Calu3 (cell line): ENCODE data around the gene ATP7A. TPM values are rescaled to one million over a fixed set of nuclear protein-coding genes. Genes with fewer than 3 reads are reported as not detected.

Source experiments
- BruUV-seq: library from RNA; stranded (reverse); fragments of 400-500 nt; replicated peaks from 2 replicates; lab custom pipeline; 2021; lab: Mats Ljungman, UMichigan
- CTCF ChIA-PET: fragments of 300-600 bp; sonication (Branson Sonifier 250); formaldehyde crosslinking; loops from one replicate; lab custom pipeline; 2022; ENCODE audit warnings: antibody characterized with exemption; lab: Charles Lee
- DNase-seq: peaks from one replicate; pipeline ENCODE4 v3.0.0; 2022
- H3K27ac Mint-ChIP-seq: one replicate; pipeline ENCODE4 v1.8.0; 2022; ENCODE audit warnings: mixed read lengths; ENCODE audit not compliant: unreplicated experiment
- H3K27me3 Mint-ChIP-seq: one replicate; pipeline ENCODE4 v1.8.0; 2022; ENCODE audit warnings: mixed read lengths; ENCODE audit not compliant: unreplicated experiment
- H3K36me3 Mint-ChIP-seq: one replicate; pipeline ENCODE4 v1.8.0; 2022; ENCODE audit warnings: mild to moderate bottlenecking, moderate library complexity, mixed read lengths; ENCODE audit not compliant: insufficient read depth, unreplicated experiment
- H3K4me1 Mint-ChIP-seq: one replicate; pipeline ENCODE4 v1.8.0; 2022; ENCODE audit warnings: mild to moderate bottlenecking, low read depth, mixed read lengths; ENCODE audit not compliant: unreplicated experiment
- H3K4me3 Mint-ChIP-seq: one replicate; pipeline ENCODE4 v1.8.0; 2022; ENCODE audit warnings: mild to moderate bottlenecking, low read depth, moderate library complexity, mixed read lengths; ENCODE audit not compliant: unreplicated experiment
- H3K9me3 Mint-ChIP-seq: one replicate; pipeline ENCODE4 v1.8.0; 2022; ENCODE audit warnings: low read depth, mixed read lengths; ENCODE audit not compliant: unreplicated experiment
- CTCF ChIP-seq: fragments of 200-600 bp; IDR thresholded peaks from one replicate; pipeline ENCODE4 v1.8.0; 2022; ENCODE audit warnings: antibody characterized with exemption; ENCODE audit not compliant: unreplicated experiment
- intact Hi-C: fragments of 100-400 bp; cut with micrococcal nuclease; formaldehyde crosslinking; loops from one replicate; pipeline ENCODE4 v1.10.0; 2022; ENCODE audit not compliant: unreplicated experiment
- total RNA-seq: library from RNA; stranded (reverse); gene quantifications from 2 replicates; pipeline ENCODE4 v1.2.3, GENCODE V29; 2022

The ATP7A gene
- total RNA-seq, 1 experiment from 2014 or later, result 15.2 TPM

- intact Hi-C loops, result loop anchor here (10.0 kb wide), 1 partner anchor 515 kb away; no protein-coding TSS in a partner anchor
- H3K27ac Mint-ChIP-seq, result peak overlapping the region; percentile 65
- H3K4me1 Mint-ChIP-seq, result peaks cover 18% of the 10 kb centered on the region
- no TSS peak for BruUV-seq
- no peaks in the 10 kb centered on the region for H3K9me3 Mint-ChIP-seq
- no peak overlapping the region for H3K4me3 Mint-ChIP-seq
- peak; percentile 3 for DNase-seq
- peaks cover 3% of the 10 kb centered on the region for H3K36me3 Mint-ChIP-seq
- CTCF ChIA-PET, result no interaction called here
- no peaks in the 10 kb centered on the region for H3K27me3 Mint-ChIP-seq
- TF ChIP-seq CTCF, result no peak
Measured at GRCh38 chrX:78019586-78020483, 109.3 kb downstream of the ATP7A start.

- no TSS peak for BruUV-seq
- intact Hi-C loops, result loop anchor here (2.0 to 10.0 kb wide), 3 partner anchors 68 to 520 kb away; partner anchors contain the start of gene ATP7A
- Mint-ChIP-seq H3K9me3 (no peaks in the 10 kb centered on the region), H3K4me1 (peaks cover 16% of the 10 kb centered on the region), H3K36me3 (peaks cover 3% of the 10 kb centered on the region), H3K27me3 (no peaks in the 10 kb centered on the region), H3K4me3 (peak overlapping the region; percentile 51), H3K27ac (peak overlapping the region; percentile 79)
- peak; percentile 67 for DNase-seq
- CTCF ChIA-PET, result interaction anchor here (1.3 to 2.2 kb wide), 4 partner anchors 27 to 125 kb away, joined by 3 to 13 read pairs (median 8); partner anchors contain the start of genes ATP7A and COX7B
- TF ChIP-seq CTCF, result peak; percentile 73
Measured at GRCh38 chrX:78024349-78025059, 114.0 kb downstream of the ATP7A start.

DNA sequence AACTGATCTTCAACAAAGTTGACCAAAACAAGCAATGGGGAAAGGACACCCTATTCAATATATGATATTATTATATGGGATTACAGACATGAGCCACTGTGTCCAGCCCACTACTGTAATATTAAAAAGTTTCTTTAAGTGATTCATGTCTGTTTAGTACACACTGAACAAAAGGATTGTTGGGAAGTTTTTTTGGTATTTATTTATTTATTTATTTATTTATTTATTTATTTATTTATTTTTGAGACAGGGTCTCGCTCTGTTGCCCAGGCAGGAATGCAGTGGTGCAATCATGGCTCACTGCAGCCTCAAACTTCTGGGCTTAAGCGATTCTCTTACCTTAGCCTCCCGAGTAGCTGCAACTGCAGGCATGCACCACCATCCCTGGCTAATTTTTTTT is 117.3 kb downstream of the ATP7A start:
- Mint-ChIP-seq H3K27ac (no peak overlapping the region), H3K4me3 (no peak overlapping the region), H3K9me3 (no peaks in the 10 kb centered on the region), H3K27me3 (no peaks in the 10 kb centered on the region), H3K36me3 (no peaks in the 10 kb centered on the region), H3K4me1 (peaks cover 9% of the 10 kb centered on the region)
- TF ChIP-seq CTCF, result no peak
- intact Hi-C loops, result loop anchor here (5.0 to 10.0 kb wide), 2 partner anchors 65 to 523 kb away; no protein-coding TSS in a partner anchor
- no peak for DNase-seq
- CTCF ChIA-PET, result interaction anchor here (1.0 kb wide), 1 partner anchor 117 kb away, joined by 6 read pairs; the partner anchor contains the start of gene ATP7A
- BruUV-seq, result no TSS peak

DNA sequence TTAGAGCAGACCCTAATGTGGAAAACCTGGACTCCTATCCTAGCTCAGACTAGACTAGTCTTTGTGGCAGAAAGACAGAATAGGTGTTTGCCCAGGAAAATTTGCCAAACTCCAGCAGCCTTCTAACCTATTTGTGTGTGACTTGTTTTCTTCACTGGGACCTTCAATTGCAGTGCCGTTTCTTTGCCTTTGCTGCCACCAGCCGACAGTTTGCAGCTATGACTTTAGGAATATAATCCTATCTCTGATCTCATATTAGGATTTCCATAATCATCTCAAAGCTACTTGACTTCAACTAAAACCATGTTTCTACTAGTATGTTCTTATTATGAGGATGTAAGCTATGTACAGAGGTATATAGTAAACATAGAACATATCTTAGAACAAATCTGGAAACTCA is 119.2 kb downstream of the ATP7A start:
- peak; percentile 53 for TF ChIP-seq CTCF
- Mint-ChIP-seq H3K27me3 (no peaks in the 10 kb centered on the region), H3K4me3 (no peak overlapping the region), H3K4me1 (peaks cover 3% of the 10 kb centered on the region), H3K36me3 (peaks cover 5% of the 10 kb centered on the region), H3K9me3 (no peaks in the 10 kb centered on the region), H3K27ac (no peak overlapping the region)
- no TSS peak for BruUV-seq
- peak; percentile 47 for DNase-seq
- intact Hi-C loops, result loop anchor here (5.0 to 10.0 kb wide), 2 partner anchors 63 to 525 kb away; no protein-coding TSS in a partner anchor
- CTCF ChIA-PET, result interaction anchor here (0.6 to 1.6 kb wide), 5 partner anchors 39 to 1751 kb away, joined by 3 to 7 read pairs (median 5); partner anchors contain the start of genes ATP7A and COX7B
